ENCODE measurements around the gene ITSN2. TPM values are rescaled to one million over a fixed set of nuclear protein-coding genes. Genes with fewer than 3 reads are reported as not detected.

ITSN2 gene
- total RNA-seq, 1 experiment from 2014 or later = 19.8 TPM

DNA sequence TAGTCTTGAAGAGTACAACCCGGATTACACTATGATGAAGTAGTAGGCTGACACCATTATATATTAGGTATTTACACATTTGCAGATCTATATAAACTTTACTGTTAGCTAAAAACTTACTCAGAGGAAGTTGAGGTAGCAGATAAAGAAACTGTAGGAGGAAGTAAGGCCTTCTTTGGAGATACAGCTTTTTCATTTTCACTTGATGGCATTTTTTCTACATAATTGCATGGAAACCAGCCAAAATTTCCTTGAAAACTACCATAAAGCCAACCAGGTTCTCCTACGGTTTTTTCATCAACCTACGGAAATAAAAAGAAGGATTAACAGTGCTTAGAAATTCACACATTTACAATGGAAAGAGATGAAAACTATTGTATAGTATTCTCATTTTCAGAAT, 98.9 kb downstream of the ITSN2 start:
- H3K4me1 Mint-ChIP-seq = peaks cover 2% of the 10 kb centered on the region; the same call in 1 of the 2 replicates
- H3K36me3 Mint-ChIP-seq = no peaks in the 10 kb centered on the region; the same call in 1 of the 2 replicates
- TF ChIP-seq TEAD1 (CRISPR knock-in tag; IDR thresholded peaks at IDR 0.05) (no peak), SMAD3 (CRISPR knock-in tag; IDR thresholded peaks at IDR 0.05; ENCODE audit: borderline replicate concordance) (no peak), JUN (CRISPR knock-in tag; IDR thresholded peaks at IDR 0.05) (no peak), GTF2I (CRISPR knock-in tag; conservative IDR thresholded peaks at IDR 0.05) (no peak)
- TF ChIP-seq, protein P1, sequence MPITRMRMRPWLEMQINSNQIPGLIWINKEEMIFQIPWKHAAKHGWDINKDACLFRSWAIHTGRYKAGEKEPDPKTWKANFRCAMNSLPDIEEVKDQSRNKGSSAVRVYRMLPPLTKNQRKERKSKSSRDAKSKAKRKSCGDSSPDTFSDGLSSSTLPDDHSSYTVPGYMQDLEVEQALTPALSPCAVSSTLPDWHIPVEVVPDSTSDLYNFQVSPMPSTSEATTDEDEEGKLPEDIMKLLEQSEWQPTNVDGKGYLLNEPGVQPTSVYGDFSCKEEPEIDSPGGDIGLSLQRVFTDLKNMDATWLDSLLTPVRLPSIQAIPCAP (CRISPR knock-in tag; IDR thresholded peaks at IDR 0.05) = no peak
- TF ChIP-seq, protein P2, sequence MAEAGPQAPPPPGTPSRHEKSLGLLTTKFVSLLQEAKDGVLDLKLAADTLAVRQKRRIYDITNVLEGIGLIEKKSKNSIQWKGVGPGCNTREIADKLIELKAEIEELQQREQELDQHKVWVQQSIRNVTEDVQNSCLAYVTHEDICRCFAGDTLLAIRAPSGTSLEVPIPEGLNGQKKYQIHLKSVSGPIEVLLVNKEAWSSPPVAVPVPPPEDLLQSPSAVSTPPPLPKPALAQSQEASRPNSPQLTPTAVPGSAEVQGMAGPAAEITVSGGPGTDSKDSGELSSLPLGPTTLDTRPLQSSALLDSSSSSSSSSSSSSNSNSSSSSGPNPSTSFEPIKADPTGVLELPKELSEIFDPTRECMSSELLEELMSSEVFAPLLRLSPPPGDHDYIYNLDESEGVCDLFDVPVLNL (CRISPR knock-in tag; IDR thresholded peaks at IDR 0.05; ENCODE audit: borderline replicate concordance, low read depth) = no peak
- TF ChIP-seq, protein P3, sequence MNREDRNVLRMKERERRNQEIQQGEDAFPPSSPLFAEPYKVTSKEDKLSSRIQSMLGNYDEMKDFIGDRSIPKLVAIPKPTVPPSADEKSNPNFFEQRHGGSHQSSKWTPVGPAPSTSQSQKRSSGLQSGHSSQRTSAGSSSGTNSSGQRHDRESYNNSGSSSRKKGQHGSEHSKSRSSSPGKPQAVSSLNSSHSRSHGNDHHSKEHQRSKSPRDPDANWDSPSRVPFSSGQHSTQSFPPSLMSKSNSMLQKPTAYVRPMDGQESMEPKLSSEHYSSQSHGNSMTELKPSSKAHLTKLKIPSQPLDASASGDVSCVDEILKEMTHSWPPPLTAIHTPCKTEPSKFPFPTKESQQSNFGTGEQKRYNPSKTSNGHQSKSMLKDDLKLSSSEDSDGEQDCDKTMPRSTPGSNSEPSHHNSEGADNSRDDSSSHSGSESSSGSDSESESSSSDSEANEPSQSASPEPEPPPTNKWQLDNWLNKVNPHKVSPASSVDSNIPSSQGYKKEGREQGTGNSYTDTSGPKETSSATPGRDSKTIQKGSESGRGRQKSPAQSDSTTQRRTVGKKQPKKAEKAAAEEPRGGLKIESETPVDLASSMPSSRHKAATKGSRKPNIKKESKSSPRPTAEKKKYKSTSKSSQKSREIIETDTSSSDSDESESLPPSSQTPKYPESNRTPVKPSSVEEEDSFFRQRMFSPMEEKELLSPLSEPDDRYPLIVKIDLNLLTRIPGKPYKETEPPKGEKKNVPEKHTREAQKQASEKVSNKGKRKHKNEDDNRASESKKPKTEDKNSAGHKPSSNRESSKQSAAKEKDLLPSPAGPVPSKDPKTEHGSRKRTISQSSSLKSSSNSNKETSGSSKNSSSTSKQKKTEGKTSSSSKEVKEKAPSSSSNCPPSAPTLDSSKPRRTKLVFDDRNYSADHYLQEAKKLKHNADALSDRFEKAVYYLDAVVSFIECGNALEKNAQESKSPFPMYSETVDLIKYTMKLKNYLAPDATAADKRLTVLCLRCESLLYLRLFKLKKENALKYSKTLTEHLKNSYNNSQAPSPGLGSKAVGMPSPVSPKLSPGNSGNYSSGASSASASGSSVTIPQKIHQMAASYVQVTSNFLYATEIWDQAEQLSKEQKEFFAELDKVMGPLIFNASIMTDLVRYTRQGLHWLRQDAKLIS (CRISPR knock-in tag; IDR thresholded peaks at IDR 0.05; ENCODE audit: borderline replicate concordance) = no peak
- no peaks in the 10 kb centered on the region for H3K27me3 Mint-ChIP-seq (ENCODE audit: low read depth)
- no peak for DNase-seq (ENCODE audit: low spot score)
- ChIA-PET POLR2A (no interaction called here), CTCF (no interaction called here)
- no peak overlapping the region for H3K27ac Mint-ChIP-seq
- no peak for ATAC-seq
- H3K4me3 Mint-ChIP-seq = no peak overlapping the region
- no peaks in the 10 kb centered on the region for H3K9me3 Mint-ChIP-seq

DNA sequence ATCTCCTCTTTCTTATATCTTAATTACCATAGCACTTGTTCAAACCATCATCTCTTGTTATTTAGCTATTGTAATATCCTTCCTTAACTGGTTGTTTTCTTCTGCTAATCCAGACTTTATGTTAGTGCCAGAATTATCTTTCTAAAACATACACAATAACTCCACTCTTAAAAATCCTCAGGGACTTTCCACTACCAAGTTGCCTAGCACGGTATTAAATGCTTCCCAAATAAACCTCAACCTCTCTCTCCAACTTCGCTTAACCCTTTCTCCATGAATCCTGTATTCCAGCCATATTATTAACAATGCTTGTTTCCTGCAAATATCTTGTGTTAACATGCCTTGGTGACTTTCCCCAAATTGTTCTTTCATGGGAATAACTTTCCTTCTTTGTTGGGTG, 101.0 kb downstream of the ITSN2 start:
- CTCF ChIA-PET = no interaction called here
- no peaks in the 10 kb centered on the region for H3K27me3 Mint-ChIP-seq (ENCODE audit: low read depth)

More for the DNA sequence above, 101.0 kb downstream of the ITSN2 start:
- Mint-ChIP-seq H3K27ac (no peak overlapping the region), H3K9me3 (no peaks in the 10 kb centered on the region), H3K4me1 (no peaks in the 10 kb centered on the region), H3K4me3 (no peak overlapping the region), H3K36me3 (no peaks in the 10 kb centered on the region; the same call in 1 of the 2 replicates)
- TF ChIP-seq, protein P4, sequence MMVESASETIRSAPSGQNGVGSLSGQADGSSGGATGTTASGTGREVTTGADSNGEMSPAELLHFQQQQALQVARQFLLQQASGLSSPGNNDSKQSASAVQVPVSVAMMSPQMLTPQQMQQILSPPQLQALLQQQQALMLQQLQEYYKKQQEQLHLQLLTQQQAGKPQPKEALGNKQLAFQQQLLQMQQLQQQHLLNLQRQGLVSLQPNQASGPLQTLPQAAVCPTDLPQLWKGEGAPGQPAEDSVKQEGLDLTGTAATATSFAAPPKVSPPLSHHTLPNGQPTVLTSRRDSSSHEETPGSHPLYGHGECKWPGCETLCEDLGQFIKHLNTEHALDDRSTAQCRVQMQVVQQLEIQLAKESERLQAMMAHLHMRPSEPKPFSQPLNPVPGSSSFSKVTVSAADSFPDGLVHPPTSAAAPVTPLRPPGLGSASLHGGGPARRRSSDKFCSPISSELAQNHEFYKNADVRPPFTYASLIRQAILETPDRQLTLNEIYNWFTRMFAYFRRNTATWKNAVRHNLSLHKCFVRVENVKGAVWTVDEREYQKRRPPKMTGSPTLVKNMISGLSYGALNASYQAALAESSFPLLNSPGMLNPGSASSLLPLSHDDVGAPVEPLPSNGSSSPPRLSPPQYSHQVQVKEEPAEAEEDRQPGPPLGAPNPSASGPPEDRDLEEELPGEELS (CRISPR knock-in tag; IDR thresholded peaks at IDR 0.05) = no peak
- TF ChIP-seq, protein P5, sequence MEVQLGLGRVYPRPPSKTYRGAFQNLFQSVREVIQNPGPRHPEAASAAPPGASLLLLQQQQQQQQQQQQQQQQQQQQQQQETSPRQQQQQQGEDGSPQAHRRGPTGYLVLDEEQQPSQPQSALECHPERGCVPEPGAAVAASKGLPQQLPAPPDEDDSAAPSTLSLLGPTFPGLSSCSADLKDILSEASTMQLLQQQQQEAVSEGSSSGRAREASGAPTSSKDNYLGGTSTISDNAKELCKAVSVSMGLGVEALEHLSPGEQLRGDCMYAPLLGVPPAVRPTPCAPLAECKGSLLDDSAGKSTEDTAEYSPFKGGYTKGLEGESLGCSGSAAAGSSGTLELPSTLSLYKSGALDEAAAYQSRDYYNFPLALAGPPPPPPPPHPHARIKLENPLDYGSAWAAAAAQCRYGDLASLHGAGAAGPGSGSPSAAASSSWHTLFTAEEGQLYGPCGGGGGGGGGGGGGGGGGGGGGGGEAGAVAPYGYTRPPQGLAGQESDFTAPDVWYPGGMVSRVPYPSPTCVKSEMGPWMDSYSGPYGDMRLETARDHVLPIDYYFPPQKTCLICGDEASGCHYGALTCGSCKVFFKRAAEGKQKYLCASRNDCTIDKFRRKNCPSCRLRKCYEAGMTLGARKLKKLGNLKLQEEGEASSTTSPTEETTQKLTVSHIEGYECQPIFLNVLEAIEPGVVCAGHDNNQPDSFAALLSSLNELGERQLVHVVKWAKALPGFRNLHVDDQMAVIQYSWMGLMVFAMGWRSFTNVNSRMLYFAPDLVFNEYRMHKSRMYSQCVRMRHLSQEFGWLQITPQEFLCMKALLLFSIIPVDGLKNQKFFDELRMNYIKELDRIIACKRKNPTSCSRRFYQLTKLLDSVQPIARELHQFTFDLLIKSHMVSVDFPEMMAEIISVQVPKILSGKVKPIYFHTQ (CRISPR knock-in tag; IDR thresholded peaks at IDR 0.05) = no peak
- TF ChIP-seq, protein P6, sequence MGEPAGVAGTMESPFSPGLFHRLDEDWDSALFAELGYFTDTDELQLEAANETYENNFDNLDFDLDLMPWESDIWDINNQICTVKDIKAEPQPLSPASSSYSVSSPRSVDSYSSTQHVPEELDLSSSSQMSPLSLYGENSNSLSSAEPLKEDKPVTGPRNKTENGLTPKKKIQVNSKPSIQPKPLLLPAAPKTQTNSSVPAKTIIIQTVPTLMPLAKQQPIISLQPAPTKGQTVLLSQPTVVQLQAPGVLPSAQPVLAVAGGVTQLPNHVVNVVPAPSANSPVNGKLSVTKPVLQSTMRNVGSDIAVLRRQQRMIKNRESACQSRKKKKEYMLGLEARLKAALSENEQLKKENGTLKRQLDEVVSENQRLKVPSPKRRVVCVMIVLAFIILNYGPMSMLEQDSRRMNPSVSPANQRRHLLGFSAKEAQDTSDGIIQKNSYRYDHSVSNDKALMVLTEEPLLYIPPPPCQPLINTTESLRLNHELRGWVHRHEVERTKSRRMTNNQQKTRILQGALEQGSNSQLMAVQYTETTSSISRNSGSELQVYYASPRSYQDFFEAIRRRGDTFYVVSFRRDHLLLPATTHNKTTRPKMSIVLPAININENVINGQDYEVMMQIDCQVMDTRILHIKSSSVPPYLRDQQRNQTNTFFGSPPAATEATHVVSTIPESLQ (CRISPR knock-in tag; IDR thresholded peaks at IDR 0.05) = no peak
- TF ChIP-seq FOXJ3 (CRISPR knock-in tag; IDR thresholded peaks at IDR 0.05; ENCODE audit: borderline replicate concordance) (no peak), GRHL2 (CRISPR knock-in tag; IDR thresholded peaks at IDR 0.05; ENCODE audit: insufficient replicate concordance, severe bottlenecking) (no peak), GABPB1 (CRISPR knock-in tag; IDR thresholded peaks at IDR 0.05) (no peak), ZNF263 (CRISPR knock-in tag; IDR thresholded peaks at IDR 0.05; ENCODE audit: low read depth) (no peak)
- TF ChIP-seq, protein P7, sequence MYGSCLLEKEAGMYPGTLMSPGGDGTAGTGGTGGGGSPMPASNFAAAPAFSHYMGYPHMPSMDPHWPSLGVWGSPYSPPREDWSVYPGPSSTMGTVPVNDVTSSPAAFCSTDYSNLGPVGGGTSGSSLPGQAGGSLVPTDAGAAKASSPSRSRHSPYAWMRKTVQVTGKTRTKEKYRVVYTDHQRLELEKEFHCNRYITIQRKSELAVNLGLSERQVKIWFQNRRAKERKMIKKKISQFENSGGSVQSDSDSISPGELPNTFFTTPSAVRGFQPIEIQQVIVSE (CRISPR knock-in tag; IDR thresholded peaks at IDR 0.05; ENCODE audit: borderline replicate concordance) = no peak
- DNase-seq (ENCODE audit: low spot score) (no peak), ATAC-seq (no peak)
- POLR2A ChIA-PET = no interaction called here

Data from WTC11 (cell line).